Neural progenitor cell (in vitro differentiated cells): ENCODE results near the gene FLACC1.

Experiments used
- CTCF ChIP-seq: fragments of 200-600 bp; sonication (generic); IDR thresholded peaks from 2 replicates; pipeline ENCODE4 v1.5.1; 2017; ENCODE audit warnings: antibody characterized with exemption, mild to moderate bottlenecking
- EZH2 ChIP-seq: fragments of 200-600 bp; sonication (generic); IDR thresholded peaks from 2 replicates; pipeline ENCODE4 v1.6.1; 2017; ENCODE audit warnings: antibody characterized with exemption, mild to moderate bottlenecking, moderate library complexity

DNA sequence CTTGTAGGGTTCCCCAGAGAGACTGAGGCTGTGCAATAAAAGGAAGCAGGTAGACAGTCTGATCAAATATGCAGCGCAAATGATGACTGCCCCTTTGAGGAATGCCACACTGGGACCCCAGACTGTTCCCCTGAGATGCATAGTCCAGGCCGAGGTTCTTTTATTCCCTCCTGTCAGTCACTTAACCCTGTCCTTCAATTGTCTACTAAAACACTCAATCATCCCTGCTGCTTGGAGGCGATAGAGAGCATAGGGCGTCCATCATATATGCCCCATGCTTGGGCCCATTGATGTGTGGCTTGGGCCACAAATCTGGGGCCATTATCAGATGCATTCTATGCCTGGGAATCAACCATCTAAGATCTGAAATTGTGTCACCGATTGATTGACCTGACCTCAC is 112.3 kb downstream of the FLACC1 start:
- TF ChIP-seq EZH2 (no peak), CTCF (no peak)
